Type B pancreatic cell (in vitro differentiated cells): ENCODE results near the gene KCNQ5. TPM values are rescaled to one million over a fixed set of nuclear protein-coding genes. Genes with fewer than 3 reads are reported as not detected.

Experiments used
- DNase-seq: peaks from one replicate; pipeline ENCODE4 v3.0.0; 2021; ENCODE audit warnings: mixed read lengths; ENCODE audit not compliant: unreplicated experiment; ENCODE audit errors: extremely low spot score
- H3K27ac Mint-ChIP-seq: 2 replicates; pipeline ENCODE4 v1.8.0; 2021; ENCODE audit warnings: mild to moderate bottlenecking, mixed read lengths
- H3K27me3 Mint-ChIP-seq: 2 replicates; pipeline ENCODE4 v1.8.0; 2021; ENCODE audit warnings: mixed read lengths
- H3K36me3 Mint-ChIP-seq: 2 replicates; pipeline ENCODE4 v1.8.0; 2021; ENCODE audit warnings: mixed read lengths
- H3K4me1 Mint-ChIP-seq: one replicate; pipeline ENCODE4 v1.8.0; 2021; ENCODE audit warnings: mixed read lengths; ENCODE audit not compliant: unreplicated experiment
- H3K4me3 Mint-ChIP-seq: 2 replicates; pipeline ENCODE4 v1.8.0; 2021; ENCODE audit warnings: mild to moderate bottlenecking, mixed read lengths
- H3K9me3 Mint-ChIP-seq: 2 replicates; pipeline ENCODE4 v1.8.0; 2021; ENCODE audit warnings: mixed read lengths
- total RNA-seq: library from RNA; stranded (reverse); gene quantifications from 2 replicates; pipeline ENCODE4 v1.2.1, GENCODE V29; 2021; ENCODE audit warnings: low replicate concordance
- TF ChIP-seq, protein P1 (sequence below): fragments of 200-600 bp; sonication (generic); conservative IDR thresholded peaks from 2 replicates; pipeline ENCODE4 v1.5.0; 2021; ENCODE audit warnings: antibody characterized with exemption, mild to moderate bottlenecking

The KCNQ5 gene
- total RNA-seq, 1 donor from 2014 or later = 1.7 TPM

DNA sequence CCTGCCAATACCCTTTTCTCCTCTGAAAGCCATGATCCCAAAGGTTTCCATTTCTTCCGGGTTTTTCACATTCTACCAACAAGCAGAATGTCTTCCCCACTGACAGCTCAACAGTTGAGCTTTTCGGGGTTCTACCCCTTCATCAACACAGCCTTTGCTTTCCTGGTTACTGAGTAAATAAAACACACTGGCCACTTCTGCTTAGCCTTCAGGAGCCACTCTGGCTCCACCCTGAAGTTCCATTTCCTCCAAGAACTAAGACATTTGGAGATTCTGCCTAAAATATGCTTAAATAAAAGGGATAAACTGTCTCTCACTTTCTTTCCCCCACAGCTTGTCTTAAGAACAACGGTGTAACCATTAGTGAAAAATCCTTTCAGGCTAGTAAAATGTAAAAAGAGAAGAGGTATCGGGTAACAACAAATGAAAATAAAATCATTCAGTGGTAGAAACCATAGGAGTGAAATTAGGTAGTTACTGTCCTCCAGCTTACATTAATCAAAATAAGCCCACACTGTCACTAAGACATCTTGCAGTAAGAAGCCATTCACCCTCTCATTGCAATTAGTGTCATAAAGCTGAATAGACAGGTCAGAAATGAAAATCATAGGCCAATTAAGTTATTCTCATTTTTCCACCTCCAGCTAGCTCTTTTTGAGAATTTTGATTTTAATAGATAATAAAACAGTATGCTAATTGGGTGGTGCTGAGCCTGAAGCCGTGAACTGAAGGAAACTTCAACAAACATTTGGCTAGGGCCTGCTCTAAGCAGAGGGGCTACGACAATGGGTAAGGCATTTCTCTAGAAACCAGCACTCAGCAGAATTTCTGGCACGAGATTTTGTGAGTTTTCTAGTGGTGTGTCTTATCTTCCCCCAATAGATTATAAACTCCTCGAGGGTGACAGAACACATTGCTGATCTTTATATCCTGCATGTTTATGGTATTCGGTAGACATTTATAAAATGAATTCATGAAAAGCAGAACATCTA is 409.2 kb downstream of the KCNQ5 start:
- H3K27me3 Mint-ChIP-seq = peaks cover 3% of the 10 kb centered on the region
- no peak overlapping the region for H3K27ac Mint-ChIP-seq
- no peak overlapping the region for H3K4me3 Mint-ChIP-seq

GRCh38 chr6:73032586-73032985 is 410.7 kb downstream of the KCNQ5 start:
- Mint-ChIP-seq H3K9me3 (no peaks in the 10 kb centered on the region), H3K4me3 (no peak overlapping the region), H3K27me3 (peaks cover 3% of the 10 kb centered on the region), H3K4me1 (peaks cover 14% of the 10 kb centered on the region), H3K36me3 (no peaks in the 10 kb centered on the region), H3K27ac (no peak overlapping the region)
- no peak for DNase-seq
- TF ChIP-seq, protein P1, sequence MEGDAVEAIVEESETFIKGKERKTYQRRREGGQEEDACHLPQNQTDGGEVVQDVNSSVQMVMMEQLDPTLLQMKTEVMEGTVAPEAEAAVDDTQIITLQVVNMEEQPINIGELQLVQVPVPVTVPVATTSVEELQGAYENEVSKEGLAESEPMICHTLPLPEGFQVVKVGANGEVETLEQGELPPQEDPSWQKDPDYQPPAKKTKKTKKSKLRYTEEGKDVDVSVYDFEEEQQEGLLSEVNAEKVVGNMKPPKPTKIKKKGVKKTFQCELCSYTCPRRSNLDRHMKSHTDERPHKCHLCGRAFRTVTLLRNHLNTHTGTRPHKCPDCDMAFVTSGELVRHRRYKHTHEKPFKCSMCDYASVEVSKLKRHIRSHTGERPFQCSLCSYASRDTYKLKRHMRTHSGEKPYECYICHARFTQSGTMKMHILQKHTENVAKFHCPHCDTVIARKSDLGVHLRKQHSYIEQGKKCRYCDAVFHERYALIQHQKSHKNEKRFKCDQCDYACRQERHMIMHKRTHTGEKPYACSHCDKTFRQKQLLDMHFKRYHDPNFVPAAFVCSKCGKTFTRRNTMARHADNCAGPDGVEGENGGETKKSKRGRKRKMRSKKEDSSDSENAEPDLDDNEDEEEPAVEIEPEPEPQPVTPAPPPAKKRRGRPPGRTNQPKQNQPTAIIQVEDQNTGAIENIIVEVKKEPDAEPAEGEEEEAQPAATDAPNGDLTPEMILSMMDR = no peak

More for the DNA sequence above, 409.2 kb downstream of the KCNQ5 start:
- Mint-ChIP-seq H3K4me1 (peaks cover 14% of the 10 kb centered on the region), H3K9me3 (no peaks in the 10 kb centered on the region), H3K36me3 (no peaks in the 10 kb centered on the region)
- no peak for DNase-seq
- TF ChIP-seq, protein P1 = no peak

GRCh38 chr6:73036689-73037088 is 414.8 kb downstream of the KCNQ5 start:
- H3K4me3 Mint-ChIP-seq = no peak overlapping the region
- DNase-seq = no peak
- peaks cover 5% of the 10 kb centered on the region for H3K9me3 Mint-ChIP-seq
- H3K27ac Mint-ChIP-seq = no peak overlapping the region
- no peaks in the 10 kb centered on the region for H3K4me1 Mint-ChIP-seq
- H3K36me3 Mint-ChIP-seq = no peaks in the 10 kb centered on the region
- TF ChIP-seq, protein P1 = no peak
- H3K27me3 Mint-ChIP-seq = peaks cover 3% of the 10 kb centered on the region

DNA sequence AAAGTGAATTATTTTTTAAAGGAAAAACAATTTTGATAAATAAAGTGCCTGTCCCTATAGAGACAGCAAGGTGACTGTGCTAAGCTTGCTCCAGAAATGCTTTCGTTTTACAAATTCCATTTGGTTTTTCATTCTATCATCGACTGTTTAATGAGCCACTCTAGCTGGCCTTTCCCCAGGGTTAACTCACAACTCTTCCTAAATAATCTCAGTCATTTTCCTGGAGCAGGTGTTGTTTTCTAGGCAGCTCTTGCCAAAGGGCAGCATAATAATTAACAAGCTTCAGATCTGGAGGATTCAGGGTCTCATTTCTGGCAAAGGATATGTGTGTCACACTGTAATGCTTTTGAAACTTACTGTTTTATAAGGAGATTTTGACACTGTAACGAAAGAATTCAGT is 419.2 kb downstream of the KCNQ5 start:
- Mint-ChIP-seq H3K4me3 (no peak overlapping the region), H3K4me1 (no peaks in the 10 kb centered on the region), H3K27me3 (no peaks in the 10 kb centered on the region), H3K27ac (no peak overlapping the region), H3K9me3 (peaks cover 5% of the 10 kb centered on the region), H3K36me3 (no peaks in the 10 kb centered on the region)
- TF ChIP-seq, protein P1 = no peak
- no peak for DNase-seq

GRCh38 chr6:73042892-73043291 is 421.0 kb downstream of the KCNQ5 start:
- no peak for DNase-seq
- Mint-ChIP-seq H3K4me3 (no peak overlapping the region), H3K36me3 (no peaks in the 10 kb centered on the region), H3K27me3 (no peaks in the 10 kb centered on the region), H3K9me3 (peaks cover 5% of the 10 kb centered on the region), H3K27ac (no peak overlapping the region), H3K4me1 (no peaks in the 10 kb centered on the region)
- TF ChIP-seq, protein P1 = no peak
